Prostate gland (tissue), 2 donors: Measurements from ENCODE around the gene COX8A.

Experiments
- POLR2A ChIP-seq: fragments of 450-650 bp; IDR thresholded peaks from one replicate; pipeline ENCODE4 v1.6.1; 2016; ENCODE audit warnings: antibody characterized with exemption, mild to moderate bottlenecking
- POLR2AphosphoS5 ChIP-seq: sonication (generic); formaldehyde crosslinking; IDR thresholded peaks from one replicate; pipeline ENCODE4 v1.6.1; 2017; ENCODE audit warnings: antibody characterized with exemption
- TF ChIP-seq, protein P1 (sequence below), 4 experiments: fragments of 200-600 bp in 2 of 4; fragments of 450-650 bp in 2 of 4; sonication (generic) in 2 of 4; IDR thresholded peaks; 1 replicate in 3 of 4; 2 replicates in 1 of 4; pipeline ENCODE4 v1.5.1; 2016 to 2019; ENCODE audit warnings: antibody characterized with exemption in 4 of 4, mild to moderate bottlenecking in 2 of 4, moderate library complexity in 2 of 4

DNA sequence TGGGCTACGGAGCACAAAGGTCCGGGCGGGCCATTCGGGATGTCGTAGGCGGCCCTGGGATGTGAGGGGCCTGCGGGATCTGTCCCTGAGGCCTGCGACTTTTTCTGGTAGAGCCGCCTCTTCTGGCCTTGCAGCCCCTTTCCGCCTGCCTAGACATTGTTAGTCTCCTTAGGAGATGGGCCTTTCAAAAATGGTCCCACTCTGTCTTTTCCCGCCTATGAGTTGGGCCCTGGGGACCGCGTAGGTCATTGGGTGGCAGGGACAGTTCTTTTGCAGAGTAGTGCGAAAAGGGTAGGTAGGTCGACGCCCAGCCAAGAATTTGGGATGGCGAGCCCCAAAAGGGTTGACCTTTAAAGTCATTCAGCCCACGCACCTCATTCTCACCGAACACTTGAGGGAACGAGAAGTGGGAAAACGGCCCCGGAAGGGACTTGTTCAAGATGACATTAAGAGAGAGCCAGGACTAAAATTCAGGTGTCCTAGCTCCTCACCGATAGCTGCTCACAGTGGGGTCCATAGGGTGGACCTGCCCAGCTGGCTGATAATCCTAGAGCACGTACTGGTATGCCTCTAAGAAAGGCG, 12.6 kb downstream of the COX8A start:
- TF ChIP-seq, protein P1, sequence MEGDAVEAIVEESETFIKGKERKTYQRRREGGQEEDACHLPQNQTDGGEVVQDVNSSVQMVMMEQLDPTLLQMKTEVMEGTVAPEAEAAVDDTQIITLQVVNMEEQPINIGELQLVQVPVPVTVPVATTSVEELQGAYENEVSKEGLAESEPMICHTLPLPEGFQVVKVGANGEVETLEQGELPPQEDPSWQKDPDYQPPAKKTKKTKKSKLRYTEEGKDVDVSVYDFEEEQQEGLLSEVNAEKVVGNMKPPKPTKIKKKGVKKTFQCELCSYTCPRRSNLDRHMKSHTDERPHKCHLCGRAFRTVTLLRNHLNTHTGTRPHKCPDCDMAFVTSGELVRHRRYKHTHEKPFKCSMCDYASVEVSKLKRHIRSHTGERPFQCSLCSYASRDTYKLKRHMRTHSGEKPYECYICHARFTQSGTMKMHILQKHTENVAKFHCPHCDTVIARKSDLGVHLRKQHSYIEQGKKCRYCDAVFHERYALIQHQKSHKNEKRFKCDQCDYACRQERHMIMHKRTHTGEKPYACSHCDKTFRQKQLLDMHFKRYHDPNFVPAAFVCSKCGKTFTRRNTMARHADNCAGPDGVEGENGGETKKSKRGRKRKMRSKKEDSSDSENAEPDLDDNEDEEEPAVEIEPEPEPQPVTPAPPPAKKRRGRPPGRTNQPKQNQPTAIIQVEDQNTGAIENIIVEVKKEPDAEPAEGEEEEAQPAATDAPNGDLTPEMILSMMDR (IDR thresholded peaks at IDR 0.05): no peak
- no peak for TF ChIP-seq POLR2A
- no peak for TF ChIP-seq POLR2AphosphoS5
